GM21381 (cell line): Measurements from ENCODE around the gene TMEM86B.
"Not testable (repeated sequence)": the region's sequence is repeated elsewhere in the genome, so short reads cannot be mapped to it uniquely, and the experiment has no call there.

Source experiments
- ATAC-seq: cut with Tn5 transposase; IDR thresholded peaks from one replicate; pipeline ENCODE4 v1.9.1; 2021; ENCODE audit warnings: mild to moderate bottlenecking, moderate library complexity; ENCODE audit not compliant: unreplicated experiment

The TMEM86B gene

DNA sequence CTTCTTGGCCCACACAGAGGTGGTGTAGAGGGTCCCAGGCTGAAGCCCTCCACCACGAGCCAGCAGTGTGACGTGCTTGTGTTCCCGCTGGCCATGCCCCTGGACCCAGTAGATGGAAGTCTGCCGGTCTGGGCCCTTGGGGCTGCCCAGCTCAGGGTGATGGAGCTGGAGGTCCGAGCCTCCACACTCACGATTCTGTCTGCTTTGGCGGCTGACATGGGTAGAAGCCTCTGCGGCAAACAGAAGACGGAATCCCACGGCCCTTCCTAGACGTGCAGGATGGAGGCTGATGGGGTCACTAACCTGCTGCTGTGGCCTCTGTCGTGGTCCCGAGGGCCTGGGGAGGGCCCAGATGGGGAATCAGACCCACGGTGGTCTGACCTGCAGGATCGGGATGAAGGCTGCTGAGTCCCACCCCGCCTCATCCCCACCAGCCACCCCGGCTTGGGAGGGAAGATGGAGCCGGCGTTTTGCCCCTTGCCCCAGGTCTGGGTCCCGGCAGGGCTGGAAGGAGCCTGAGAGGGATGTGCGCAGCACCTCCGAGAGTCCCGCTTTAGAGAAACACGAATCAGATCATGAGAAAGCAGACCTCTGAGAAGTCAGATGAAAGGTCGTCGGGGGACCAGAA, 4.4 kb downstream of the TMEM86B start:
- ATAC-seq = no peak

DNA sequence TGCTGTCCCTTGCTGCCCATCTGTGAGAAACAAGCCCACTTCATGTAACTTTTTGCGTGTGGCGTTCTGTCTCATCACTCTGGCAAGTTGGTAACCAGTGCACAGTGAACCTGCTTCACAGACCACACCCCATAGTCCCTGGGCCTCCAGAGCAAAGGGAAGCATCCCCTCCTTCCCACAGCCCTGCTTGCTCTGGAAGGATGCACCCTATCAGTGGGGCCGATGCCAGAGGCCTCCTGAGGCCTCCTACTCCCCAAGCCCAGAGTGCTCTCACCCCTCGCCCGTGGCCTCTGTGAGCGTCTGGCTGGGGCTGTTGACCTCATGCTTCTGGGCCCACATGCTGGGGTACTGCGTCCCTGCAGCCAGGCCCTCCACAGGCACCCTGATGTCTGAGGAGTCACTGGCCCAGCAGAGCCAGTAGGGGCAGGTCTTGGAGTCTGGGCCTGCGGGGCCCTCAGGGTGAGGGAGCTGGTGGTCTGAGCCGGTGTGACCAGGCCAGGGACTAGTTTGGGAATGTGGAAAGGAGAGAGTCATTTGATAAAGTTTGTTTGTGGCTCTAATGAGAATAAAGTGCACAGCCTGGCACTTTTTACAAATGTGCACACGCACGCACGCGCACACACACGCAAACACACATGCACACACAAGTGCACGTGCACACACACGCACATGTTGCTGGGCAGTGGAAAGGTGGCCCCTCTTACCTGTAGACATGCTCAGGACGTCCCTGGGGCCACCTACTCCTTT, 5.1 kb downstream of the TMEM86B start:
- no peak for ATAC-seq

DNA sequence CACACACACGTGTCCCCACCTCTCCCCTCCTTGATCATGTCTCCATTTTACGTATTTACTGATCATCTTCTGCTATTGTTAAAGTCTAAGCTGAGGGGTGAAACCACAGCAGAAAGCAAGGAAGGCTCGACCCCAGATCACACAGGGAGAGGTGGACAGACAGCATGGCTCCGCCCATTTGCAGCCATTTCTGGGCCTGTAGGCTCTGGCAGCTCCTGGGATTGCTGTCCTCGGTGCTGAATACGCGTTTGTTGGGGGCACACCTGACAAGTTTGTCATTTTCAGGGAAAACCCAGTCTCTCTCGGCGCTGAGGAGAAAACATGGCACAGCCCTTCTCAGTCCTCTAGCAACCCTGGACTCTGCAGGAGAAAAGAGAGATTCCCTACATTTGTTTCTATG, 8.0 kb downstream of the TMEM86B start:
- no peak for ATAC-seq

DNA sequence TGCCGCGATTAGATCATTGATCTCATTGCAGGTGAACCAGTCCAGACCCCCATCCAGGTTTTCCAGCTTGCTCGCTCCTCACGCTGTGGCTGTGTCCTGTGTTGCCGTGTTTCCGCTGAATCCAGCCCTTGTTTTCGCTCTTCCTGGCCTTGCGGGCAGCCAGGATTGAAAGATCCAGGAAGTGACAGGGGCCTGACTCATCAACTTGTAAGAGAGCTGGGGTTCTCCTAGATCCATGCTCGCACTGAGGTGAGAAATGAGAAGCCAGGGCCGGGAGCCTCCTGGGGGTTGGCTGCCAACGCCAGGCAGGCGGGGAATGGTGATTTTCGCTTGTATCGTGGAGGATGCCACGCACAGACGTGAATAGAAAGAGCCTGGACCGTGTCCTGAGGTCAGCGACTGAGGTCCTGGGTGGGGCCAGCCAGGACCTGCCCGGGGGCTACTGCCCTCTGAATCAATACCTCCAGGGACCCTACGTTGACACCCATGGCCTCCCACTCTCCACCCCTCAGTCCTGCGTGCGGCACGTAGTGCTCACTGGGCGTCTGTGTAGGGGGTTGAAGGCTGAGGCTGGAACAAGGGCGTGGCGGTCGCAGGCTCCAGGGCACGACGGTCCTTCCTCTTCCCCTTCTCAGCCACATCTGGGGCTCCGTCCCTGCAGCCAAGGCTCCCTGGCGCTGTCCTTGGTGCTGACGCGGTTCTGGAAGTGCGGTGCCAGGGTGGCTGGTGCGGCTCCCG, 11.9 kb downstream of the TMEM86B start:
- ATAC-seq = no peak

- ATAC-seq = no peak
These were observed 15.0 kb downstream of the TMEM86B start for GRCh38 chr19:55213547-55213946.

DNA sequence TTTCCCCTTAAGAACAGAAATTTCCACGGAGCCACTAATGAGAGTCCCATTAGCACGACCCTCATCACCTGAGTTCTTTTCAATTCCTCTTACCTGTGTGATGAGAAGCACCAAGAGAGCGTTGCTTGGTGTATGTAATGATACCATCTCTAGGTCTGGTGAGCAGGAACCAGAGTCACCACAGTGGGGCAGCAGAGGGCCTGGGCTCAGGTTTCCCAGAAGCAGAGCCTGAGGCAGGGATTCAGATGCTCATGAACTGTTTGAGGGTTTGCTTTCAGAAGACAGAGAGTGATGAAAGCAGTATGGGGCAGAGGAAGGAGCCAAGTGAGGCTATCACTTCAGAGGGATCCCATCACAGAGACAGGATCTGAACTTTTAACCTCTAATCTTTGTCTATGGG, 16.1 kb downstream of the TMEM86B start:
- no peak for ATAC-seq

GRCh38 chr19:55209693-55210472, 18.7 kb downstream of the TMEM86B start:
- no peak for ATAC-seq

DNA sequence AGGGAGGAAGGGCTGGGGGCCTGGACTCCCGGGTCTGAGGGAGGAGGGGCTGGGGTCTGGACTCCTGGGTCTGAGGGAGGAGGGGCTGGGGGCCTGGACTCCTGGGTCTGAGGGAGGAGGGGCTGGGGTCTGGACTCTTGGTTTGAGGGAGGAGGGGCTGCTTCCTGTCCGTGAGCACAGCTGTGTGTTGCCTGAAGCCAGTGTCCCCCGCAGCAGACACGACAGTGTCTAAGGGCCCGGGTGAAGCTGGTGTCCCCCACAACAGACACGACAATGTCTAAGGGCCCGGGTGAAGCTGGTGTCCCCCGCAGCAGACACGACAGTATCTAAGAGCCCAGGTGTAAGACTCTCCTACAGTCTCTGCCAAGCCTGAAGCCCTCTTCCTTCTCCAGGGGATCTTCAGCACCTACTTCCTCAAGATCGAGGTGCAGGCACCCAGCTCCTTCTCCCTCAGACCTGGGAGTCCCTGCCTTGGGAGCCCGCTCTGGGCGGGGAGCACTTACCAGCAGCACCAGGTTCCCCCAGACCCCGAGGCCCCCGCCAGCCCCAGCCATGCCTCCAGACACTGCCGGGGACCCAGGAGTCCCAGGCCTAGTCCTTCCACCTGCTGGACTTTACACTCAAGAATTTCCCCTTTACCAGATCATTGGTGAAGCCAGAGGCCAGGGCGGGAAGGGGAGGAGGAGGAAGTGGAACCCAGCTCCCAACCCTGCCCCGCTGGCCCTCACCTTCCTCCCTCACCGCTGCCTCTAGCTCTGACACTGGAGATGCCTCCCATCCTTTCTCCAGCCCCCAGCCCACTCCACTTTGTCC, 19.5 kb downstream of the TMEM86B start, which contains the start of gene PTPRH:
Gene PTPRH (minus strand): TSS at position 622 of the 813 bp plus-strand sequence. CDS start 68 bp downstream, at position 554.
- ATAC-seq = no peak

DNA sequence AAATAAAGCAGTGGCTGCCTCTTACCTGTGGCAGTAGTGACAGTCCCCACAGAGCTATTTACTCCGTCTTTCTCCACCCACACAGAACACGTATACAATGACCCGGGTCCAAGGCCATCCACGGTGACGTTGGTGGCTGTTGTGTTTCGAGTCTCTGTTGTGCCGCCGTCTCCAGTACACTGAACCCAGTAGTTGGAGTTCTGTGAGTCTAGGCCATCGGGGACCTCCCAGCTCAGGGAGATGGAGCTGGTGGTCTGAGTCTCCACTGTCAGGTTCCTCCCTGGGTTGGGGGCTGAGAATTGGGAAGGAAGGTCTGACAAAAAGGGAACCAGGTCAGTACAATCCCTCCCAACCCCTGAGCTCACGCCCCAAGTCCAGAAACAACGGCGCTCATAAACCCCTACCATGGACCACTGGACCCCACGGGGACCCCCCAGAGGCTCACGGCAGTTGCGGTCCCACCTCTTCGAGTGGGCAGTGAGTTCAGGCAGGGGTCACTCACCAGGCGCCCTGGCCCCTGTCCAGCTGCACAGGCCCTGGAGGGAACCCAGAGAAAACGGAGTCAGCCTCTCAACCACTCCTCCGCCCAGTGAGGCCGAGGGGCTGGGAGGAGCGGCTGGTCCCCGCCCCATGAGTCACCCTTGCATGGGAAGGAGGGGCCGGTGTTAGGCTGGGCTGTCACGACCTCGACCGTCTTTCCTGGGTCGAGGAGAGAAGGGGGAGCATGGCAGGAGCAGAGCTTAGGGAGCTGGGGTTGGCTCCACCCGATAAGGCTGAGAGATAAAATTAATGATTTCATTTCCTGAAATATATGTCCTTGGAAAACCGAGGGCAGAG, 21.7 kb downstream of the TMEM86B start:
- ATAC-seq = no peak

DNA sequence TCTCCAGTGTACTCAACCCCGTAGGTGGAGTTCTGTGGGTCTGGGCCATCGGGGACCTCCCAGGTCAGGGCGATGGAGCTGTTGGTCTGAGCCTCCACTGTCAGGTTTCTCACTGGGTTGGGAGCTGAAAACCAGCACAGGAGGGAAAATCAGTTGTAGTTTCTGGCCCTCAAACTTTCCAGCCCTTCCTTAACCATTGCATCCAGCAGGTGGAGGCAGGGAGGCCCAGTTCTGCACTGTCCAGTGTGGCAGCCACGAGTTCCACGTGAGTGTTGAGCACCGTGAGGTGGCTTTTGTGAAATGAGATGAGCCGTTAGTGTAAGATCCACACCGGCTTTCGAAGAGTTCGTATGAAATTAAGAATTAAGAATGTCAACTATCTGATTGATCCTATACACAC, 26.4 kb downstream of the TMEM86B start:
- not testable (repeated sequence) for ATAC-seq

- no peak for ATAC-seq
These were observed 28.9 kb downstream of the TMEM86B start for GRCh38 chr19:55199620-55200204.

GRCh38 chr19:55198651-55199050, 29.9 kb downstream of the TMEM86B start:
- no peak for ATAC-seq

DNA sequence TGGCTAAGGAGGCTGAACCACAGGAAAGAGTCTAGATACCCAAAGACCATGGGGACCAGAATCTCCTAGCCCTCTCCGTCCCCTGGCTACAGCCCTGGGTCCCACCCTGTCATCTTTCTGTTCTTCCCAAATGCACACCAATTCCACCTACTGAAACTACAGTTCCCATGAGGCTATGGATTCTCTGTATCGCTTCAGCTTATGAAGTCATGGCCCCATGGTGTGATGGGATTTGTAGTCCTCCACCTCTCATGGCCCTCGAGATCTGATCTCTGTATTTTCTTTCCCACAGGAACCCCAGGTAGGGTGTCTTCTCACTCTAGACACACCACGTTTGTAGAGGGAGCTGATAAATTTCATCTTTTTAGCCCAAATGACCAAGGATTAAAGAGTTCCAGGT, 31.0 kb downstream of the TMEM86B start:
- no peak for ATAC-seq

GRCh38 chr19:55196803-55197202, 31.8 kb downstream of the TMEM86B start:
- no peak for ATAC-seq

GRCh38 chr19:55193481-55193880, 35.1 kb downstream of the TMEM86B start:
- no peak for ATAC-seq

- no peak for ATAC-seq
These were observed 39.1 kb downstream of the TMEM86B start for GRCh38 chr19:55189403-55189835.

GRCh38 chr19:55188625-55189024, 39.9 kb downstream of the TMEM86B start:
- no peak for ATAC-seq

DNA sequence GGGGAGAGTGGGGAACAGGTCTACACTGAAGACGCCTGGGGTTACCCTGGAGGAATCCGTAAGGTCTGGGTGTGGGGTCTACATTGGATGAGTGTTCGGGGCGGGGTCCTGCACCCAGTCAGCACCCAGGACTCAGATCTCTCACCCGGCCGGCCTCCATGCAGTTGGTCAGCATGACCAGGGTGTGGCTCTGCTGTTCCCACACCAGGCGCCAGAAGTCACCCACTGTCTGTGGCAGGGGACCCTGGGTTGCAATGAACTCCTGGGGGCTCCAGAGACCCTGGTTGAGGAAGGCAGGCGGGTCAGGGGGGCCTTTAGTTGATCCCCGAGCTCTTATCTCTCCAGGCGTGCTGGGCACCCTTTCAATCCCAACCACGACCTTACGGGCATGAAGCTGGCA, 42.5 kb downstream of the TMEM86B start:
- no peak for ATAC-seq

DNA sequence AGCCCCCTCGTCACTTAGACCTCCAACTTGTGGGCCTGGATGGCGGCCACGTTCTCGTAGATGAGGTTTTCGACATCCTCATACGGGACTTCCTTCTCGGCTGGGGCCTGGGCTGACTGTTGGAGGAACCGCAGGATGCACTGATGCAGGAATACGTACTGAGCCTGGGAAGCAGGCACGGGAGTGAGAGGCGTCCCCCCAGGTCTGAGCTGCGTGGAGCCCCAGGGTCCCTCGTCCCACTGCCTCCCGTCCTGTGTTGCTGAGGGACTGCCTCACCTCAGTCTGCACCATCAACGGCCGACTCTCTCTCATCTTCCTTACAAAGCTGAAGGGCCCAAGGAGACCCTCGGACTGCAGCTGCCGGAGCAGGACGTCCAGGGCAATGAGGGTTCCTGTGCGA, 46.8 kb downstream of the TMEM86B start:
- ATAC-seq = no peak
